KG1 (cell line): Measurements from ENCODE around the gene GPR152.
"Not testable (repeated sequence)": the region's sequence is repeated elsewhere in the genome, so short reads cannot be mapped to it uniquely, and the experiment has no call there.

ENCODE experiments used
- DNase-seq: peaks from one replicate; lab custom pipeline; 2025; lab: John Stamatoyannopoulos, UW

GPR152 gene

DNA sequence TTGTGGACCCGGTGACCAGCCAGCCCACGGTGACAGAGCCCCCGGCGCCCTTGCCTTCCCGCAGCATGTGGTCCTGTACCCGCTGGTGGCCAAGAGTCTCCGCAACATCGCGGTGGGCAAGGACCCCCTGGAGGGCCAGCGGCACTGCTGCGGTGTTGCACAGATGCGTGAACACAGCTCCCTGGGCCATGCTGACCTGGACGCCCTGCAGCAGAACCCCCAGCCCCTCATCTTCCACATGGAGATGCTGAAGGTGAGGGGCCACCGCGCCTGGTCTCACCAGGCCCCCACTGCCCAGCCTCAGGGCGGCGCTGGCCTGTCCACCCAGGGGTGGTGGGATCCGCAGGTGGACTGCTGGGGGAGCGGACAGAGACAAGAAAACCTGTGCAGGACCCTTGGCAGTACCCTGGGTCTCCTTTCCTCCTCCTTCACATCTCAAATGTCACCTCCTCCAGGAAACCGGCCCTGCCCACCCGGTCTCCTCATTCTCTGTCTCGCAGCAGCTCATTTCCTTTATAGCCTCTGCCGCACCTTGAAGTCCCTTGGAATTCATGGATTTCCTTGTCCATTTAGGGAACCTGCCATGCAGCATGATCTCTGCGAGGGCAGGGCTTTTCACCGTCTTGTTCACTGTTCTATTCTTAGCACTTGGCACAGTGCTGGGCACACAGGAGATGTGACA lies 36.8 kb upstream of the GPR152 start:
- no peak for DNase-seq

DNA sequence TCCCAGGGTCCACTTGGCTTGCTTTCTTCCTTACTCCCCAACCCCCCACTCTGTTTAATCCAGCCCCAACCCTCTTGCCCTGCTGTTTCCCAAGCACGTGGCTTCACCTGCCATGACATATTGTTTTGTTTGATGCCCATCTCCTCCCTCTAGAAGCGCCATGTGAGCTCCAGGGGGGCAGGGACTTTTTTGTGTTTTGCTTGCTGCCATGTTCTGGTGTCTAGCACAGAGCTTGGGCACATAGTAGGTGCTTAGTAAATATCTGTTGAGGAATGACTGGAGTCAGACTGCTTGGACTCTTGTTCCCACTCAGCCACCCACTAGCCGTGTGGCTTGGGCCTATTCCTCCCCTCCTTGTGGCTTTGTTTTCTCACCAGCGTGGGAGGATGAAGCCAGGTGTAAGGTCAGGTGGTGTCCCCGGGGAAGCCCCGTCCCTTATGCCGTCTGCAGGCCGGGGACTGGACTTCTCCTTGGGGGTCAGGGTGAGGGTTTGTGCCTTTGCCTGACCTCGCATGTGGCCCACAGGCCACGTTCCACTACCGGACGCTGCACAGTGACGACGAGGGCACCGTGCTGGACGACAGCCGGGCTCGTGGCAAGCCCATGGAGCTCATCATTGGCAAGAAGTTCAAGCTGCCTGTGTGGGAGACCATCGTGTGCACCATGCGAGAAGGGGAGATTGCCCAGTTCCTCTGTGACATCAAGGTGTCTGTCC lies 34.1 kb upstream of the GPR152 start:
- DNase-seq: no peak

DNA sequence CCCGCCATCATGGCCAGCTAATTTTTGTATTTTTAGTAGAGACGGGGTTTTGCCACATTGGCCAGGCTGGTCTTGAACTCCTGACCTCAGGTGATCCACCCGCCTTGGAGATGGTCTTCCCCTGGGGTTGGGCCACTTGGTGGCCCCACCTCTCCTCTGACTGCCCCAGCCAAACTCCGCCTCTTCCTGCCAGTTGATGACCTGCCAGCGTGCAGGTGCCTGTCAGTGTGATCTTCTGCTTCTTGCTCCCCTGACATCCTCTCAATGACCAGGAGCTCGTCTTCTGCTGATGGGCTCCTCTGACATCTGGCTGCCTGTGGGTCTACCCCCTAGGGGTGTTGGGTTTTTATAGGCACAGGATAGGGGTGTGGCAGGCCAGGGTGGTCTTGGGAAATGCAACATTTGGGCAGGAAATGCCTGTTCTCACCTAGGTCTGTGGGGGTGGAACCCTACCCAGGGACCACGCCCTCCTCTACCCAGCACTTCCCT lies 33.4 kb upstream of the GPR152 start:
- DNase-seq: not testable (repeated sequence)

DNA sequence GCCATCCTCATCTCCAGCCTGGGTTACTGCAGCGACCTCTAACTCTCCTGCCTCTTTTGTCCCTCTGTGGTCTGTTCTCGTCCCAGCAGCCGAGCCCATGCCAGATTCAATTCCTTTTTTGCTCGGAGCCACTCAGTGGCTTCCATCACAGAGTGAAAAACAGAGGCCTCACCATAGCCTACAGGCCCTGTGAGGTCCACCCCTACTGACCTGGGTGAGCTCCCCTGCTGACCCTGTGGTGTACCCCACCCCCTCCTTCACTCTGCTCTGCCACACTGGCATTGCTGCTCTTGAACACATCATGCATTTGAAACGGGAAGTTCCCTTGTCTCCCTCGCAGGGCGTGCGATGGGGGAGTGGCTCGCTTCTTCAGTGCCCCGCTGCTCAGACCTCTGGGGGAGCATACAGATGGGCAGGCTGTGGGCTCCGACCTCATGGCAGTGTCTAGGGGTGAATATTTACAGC lies 32.4 kb upstream of the GPR152 start:
- no peak for DNase-seq

- DNase-seq: no peak
Observed at GRCh38 chr11:67483831-67484665, 31.5 kb upstream of the GPR152 start.

DNA sequence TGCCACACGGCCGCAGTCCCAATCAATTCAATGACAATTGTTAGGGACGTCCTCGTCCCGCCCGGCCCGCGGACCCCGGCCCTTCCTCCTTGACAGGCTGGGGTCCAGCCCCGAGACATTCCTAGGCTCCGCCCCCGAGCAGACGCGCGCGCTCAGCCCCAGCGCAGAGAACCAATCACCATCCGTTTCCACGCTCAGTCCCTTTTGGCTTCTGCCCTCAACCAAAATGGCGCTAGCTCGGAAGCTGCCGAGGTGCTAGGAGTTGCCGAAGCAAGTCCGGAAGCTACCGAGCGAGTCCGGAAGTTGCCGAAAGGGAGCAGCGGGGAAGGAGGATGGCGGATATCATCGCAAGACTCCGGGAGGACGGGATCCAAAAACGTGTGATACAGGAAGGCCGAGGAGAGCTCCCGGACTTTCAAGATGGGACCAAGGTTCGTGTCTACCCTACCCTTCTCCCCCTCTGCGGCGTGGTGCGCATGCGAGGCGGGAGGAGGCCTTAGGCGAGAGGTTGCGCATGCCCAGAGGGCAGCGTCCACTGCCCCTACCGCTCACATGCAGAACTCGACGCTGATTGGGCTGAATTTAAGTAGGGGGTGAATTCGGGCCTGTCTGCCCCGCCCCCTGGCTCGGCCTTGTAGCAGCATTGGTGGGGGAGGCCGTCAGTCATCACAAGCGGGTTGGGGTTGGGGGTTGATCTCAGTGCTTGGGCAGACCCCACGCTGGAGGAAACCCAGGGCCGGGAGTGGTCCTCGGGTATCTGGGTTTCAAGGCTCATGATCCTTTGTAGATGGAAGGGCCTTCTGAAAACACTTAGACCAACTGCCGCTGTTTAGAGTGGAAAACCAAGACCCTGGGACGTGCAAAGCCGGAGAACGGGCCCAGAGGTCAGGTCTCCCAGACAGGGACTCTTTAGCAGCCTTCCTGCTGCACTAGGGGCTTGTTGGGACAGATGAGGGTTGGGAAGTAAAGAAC lies 30.6 kb upstream of the GPR152 start, which contains the start of gene AIP:
AIP (plus strand) TSS at position 200 of the 972 bp plus-strand sequence; CDS start at position 333, 133 bp downstream.
- peak; percentile 99 for DNase-seq

GRCh38 chr11:67482275-67482826 lies 29.8 kb upstream of the GPR152 start:
- no peak for DNase-seq

GRCh38 chr11:67477344-67478050 lies 25.0 kb upstream of the GPR152 start:
- not testable (repeated sequence) for DNase-seq

DNA sequence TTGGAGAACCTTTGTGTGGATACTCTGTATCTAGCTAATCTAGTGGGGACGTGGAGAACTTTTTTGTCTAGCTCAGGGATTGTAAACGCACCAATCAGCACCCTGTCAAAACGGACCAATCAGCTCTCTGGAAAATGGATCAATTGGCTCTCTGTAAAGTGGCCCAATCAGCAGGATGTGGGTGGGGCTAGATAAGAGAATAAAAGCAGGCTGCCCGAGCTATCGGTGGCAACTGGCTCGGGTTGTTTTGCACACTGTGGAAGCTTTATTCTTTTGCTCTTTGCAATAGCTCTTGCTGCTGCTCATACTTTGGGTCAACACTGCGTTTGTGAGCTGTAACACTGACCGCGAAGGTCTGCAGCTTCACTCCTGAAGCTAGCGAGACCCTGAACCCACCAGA lies 24.2 kb upstream of the GPR152 start:
- not testable (repeated sequence) for DNase-seq

GRCh38 chr11:67472882-67473281 lies 20.4 kb upstream of the GPR152 start:
- no peak for DNase-seq

DNA sequence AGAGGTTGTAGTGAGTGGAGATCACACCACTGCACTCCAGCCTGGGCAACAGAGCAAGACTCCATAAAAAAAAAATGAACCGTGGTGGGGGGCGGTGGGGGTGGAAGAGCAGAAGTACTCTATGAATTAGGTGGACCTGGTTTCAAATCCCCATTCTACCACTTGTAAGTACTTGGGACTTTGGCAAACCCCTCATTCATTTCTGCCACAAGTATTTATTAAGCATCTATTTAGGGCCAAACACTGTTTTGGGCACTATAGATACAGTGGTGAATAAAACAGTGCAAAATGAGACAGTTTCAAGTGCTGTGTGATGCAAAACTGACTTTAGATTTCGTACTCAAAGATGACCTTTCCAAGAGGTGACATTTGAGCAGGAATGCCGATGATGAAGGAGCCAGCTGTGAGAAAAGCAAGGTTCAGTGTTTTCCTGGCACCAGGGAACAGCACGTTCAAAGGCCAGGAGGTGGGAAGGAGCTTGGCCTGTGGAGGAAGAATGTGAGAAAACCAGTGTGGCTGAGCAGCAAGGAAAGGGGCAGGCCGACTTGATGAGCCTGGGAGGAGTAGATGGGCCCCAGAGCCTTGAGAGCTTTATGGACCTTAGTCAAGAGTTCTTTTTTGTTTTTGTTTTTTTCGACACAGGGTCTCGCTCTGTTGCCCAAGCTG lies 17.9 kb upstream of the GPR152 start:
- DNase-seq: no peak

- no peak for DNase-seq
Observed at GRCh38 chr11:67469508-67469811, 16.9 kb upstream of the GPR152 start.

- peak; percentile 83 for DNase-seq
Observed at GRCh38 chr11:67468759-67469507, 16.4 kb upstream of the GPR152 start, which contains the start of gene TMEM134. Gene TMEM134 (minus strand): TSS chr11:67469251. CDS start chr11:67469192, 59 bp downstream.

- DNase-seq: no peak
Observed at GRCh38 chr11:67468456-67468758, 15.9 kb upstream of the GPR152 start.

DNA sequence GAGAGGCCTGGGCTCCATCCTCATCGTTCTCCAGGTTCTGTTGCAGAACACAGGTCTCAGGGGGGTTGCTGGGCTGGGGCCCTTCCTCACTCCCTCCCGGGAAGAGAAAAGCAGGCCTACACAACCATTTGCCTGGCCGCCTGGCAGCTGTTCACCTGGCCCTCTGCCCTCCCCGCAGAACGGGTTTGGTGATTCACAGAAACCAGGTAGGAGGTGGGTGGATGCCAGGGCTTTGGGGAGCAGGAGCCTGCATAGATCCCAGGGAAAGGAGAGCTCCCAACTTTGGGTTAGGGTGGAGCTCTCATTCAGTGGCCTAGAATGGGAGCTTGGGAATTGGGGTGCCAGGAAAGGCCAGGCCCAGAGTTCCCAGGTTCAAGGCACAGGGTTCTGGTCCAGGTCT lies 15.5 kb upstream of the GPR152 start:
- no peak for DNase-seq

DNA sequence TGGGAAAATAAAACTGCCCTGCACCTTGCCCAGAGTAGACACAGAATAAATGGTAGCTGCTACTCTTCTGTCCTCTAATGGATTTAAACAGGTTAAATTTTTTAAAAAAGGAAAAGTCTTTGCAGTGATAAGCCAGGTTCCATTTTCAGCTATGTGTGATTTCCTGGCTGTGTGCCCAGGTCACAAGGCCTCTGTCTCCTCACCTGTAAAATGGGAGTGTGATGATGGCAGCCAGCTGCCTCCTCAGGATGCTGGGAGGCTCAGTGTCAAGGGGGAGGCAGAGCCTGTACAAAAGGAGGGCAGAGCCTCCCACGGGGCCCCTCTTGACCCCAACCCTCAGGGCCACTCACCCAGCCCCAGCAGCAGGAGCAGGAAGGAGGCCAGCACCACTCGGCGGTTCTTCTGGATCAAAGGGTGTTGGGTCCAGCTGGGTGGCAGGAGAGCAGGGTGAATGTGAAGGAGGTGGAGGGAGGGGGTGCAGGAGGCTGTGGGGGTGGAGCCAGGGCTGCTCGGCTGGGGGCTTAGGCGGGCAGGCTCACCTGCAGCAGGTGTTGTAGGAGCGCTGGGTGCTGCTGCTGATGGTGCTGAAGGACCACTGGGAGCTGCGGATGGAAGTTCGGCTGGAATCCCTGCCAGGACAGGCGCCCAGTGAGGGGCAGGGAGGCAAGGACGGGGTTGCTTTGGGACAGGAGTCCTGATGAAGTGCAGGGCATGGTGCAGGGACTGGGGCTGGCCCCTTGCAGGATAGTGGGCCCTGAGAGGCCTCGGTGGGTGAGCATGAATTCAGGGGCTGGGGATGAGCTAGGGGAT lies 14.6 kb upstream of the GPR152 start:
- DNase-seq: no peak

GRCh38 chr11:67466367-67466766 lies 13.8 kb upstream of the GPR152 start:
- no peak for DNase-seq

DNA sequence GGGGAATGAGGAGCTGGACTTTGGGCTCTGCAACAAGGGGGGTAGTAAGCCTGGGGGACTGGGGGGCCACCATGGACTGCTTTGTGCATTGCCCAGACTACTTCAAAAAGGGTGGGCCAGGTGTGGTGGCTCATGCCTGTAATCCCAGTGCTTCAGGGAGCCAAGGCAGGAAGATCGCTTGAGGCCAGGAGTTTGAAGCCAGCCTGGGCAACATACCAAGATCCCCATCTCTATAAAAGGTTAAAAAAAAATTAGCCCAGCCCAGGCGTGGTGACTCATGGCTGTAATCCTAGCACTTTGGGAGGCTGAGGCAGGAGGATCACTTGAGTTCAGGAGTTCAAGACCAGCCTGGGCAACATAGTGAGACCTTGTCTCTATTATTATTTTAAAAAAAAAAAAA lies 13.0 kb upstream of the GPR152 start:
- DNase-seq: not testable (repeated sequence)
